HL-60 (cell line): ENCODE measurements around the gene EMP2.

Experiments used
- DNase-seq, 2 experiments: peaks; one replicate each; pipeline ENCODE4 v3.0.0-alpha.2; 2010 to 2020; ENCODE audit warnings: low read depth in 1 of 2, low spot score in 1 of 2
- H3K27ac ChIP-seq: fragments of 250-450 bp; sonication (Bioruptor Pico); replicated peaks from 2 replicates; pipeline ENCODE4 v1.5.1; 2020; ENCODE audit warnings: mild to moderate bottlenecking, moderate library complexity
- H3K27me3 ChIP-seq: fragments of 250-450 bp; sonication (Bioruptor Pico); 2 replicates; pipeline ENCODE4 v1.5.1; 2021; ENCODE audit warnings: mild to moderate bottlenecking, moderate library complexity; ENCODE audit not compliant: insufficient read depth, poor library complexity, severe bottlenecking
- H3K4me3 ChIP-seq: replicated peaks from 2 replicates; pipeline ENCODE4 v1.5.1; 2011; ENCODE audit warnings: mild to moderate bottlenecking, control low read depth, low read length; ENCODE audit not compliant: insufficient read depth
- GABPA ChIP-seq: IDR thresholded peaks from 2 replicates; pipeline ENCODE4 v1.6.1; 2012; ENCODE audit warnings: low read depth
- POLR2AphosphoS5 ChIP-seq: IDR thresholded peaks from 2 replicates; pipeline ENCODE4 v1.6.1; 2012; ENCODE audit warnings: low read depth
- SPI1 ChIP-seq: IDR thresholded peaks from 2 replicates; pipeline ENCODE4 v1.6.1; 2012; ENCODE audit warnings: low read depth, mild to moderate bottlenecking, borderline replicate concordance
- TF ChIP-seq, protein P1 (sequence below): IDR thresholded peaks from 2 replicates; pipeline ENCODE4 v1.6.1; 2012; ENCODE audit warnings: low read depth; ENCODE audit not compliant: insufficient replicate concordance
- TF ChIP-seq, protein P2 (sequence below): IDR thresholded peaks from one replicate; pipeline ENCODE4 v1.5.1; 2011; ENCODE audit warnings: low read length, control low read depth, inconsistent platforms; ENCODE audit not compliant: insufficient read depth

The EMP2 gene

DNA sequence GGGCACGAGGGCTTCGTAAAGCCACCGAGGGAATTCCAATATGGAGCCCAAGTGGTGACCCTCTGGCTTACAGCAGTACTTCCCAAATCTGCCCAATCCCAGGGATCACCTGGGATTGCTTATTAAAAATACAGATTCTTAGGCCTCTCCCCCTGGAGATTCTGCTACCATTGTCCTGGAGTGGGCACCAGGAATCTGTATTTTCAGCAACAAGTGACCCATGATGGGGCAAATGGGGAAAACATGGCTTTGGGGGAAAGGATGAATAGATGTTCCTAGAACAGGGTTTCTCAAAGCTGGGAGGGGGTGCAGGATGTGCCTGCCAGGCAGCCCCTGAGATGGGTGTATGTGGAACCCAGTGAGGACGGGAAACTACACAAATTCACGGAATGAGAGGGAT is 40.6 kb downstream of the EMP2 start:
- no peak for DNase-seq
- Histone ChIP-seq H3K27ac (no peak overlapping the region), H3K4me3 (no peak overlapping the region), H3K27me3 (no peaks in the 10 kb centered on the region)
- TF ChIP-seq GABPA, result no peak
- TF ChIP-seq, protein P1, sequence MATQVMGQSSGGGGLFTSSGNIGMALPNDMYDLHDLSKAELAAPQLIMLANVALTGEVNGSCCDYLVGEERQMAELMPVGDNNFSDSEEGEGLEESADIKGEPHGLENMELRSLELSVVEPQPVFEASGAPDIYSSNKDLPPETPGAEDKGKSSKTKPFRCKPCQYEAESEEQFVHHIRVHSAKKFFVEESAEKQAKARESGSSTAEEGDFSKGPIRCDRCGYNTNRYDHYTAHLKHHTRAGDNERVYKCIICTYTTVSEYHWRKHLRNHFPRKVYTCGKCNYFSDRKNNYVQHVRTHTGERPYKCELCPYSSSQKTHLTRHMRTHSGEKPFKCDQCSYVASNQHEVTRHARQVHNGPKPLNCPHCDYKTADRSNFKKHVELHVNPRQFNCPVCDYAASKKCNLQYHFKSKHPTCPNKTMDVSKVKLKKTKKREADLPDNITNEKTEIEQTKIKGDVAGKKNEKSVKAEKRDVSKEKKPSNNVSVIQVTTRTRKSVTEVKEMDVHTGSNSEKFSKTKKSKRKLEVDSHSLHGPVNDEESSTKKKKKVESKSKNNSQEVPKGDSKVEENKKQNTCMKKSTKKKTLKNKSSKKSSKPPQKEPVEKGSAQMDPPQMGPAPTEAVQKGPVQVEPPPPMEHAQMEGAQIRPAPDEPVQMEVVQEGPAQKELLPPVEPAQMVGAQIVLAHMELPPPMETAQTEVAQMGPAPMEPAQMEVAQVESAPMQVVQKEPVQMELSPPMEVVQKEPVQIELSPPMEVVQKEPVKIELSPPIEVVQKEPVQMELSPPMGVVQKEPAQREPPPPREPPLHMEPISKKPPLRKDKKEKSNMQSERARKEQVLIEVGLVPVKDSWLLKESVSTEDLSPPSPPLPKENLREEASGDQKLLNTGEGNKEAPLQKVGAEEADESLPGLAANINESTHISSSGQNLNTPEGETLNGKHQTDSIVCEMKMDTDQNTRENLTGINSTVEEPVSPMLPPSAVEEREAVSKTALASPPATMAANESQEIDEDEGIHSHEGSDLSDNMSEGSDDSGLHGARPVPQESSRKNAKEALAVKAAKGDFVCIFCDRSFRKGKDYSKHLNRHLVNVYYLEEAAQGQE, result no peak
- TF ChIP-seq, protein P2, sequence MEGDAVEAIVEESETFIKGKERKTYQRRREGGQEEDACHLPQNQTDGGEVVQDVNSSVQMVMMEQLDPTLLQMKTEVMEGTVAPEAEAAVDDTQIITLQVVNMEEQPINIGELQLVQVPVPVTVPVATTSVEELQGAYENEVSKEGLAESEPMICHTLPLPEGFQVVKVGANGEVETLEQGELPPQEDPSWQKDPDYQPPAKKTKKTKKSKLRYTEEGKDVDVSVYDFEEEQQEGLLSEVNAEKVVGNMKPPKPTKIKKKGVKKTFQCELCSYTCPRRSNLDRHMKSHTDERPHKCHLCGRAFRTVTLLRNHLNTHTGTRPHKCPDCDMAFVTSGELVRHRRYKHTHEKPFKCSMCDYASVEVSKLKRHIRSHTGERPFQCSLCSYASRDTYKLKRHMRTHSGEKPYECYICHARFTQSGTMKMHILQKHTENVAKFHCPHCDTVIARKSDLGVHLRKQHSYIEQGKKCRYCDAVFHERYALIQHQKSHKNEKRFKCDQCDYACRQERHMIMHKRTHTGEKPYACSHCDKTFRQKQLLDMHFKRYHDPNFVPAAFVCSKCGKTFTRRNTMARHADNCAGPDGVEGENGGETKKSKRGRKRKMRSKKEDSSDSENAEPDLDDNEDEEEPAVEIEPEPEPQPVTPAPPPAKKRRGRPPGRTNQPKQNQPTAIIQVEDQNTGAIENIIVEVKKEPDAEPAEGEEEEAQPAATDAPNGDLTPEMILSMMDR, result no peak
- TF ChIP-seq SPI1, result no peak
- no peak for TF ChIP-seq POLR2AphosphoS5

DNA sequence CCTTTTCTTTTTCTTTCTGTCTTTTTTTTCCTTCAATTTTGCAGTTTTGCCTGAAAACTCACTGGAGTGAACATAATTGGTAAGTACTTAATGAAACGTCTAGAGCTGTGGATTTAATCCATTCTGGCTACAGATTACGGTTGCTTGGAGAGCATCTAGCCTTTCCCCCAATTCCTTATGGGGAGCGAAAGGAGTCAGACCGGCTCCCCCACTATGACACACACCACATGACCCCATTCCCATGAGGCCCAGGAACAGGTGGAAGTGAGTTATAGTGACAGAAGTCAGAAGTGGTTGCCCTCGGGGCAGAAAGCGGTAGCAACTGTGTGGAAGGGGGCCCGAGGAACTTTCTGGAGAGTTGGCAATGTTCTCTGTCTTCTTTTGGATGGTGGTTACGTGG is 41.2 kb downstream of the EMP2 start:
- TF ChIP-seq, protein P2, result no peak
- no peak for TF ChIP-seq GABPA
- no peaks in the 10 kb centered on the region for H3K27me3 ChIP-seq
- H3K27ac ChIP-seq, result no peak overlapping the region
- no peak overlapping the region for H3K4me3 ChIP-seq
- no peak for DNase-seq

DNA sequence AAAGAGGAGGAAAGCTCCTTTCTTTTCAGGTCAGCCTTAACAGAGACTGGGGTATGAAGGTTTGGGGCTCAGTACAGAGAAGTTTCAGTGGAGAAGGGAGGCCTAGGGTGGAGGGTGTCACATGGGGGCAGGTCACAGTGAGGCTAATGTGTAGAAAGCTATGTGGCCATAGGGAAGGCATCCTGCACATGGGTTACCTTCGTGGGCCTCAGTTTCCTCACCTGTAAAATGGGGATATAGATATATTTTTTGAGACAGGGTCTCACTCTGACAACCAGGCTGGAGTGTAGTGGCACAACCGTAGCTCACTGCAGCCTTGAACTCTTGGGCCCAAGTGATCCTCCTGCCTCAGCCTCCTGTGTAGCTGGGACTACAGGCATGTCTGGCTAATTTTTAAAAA is 41.8 kb downstream of the EMP2 start:
- H3K27me3 ChIP-seq, result no peaks in the 10 kb centered on the region
- H3K27ac ChIP-seq, result no peak overlapping the region
- no peak for DNase-seq
- TF ChIP-seq, protein P1, result no peak
- TF ChIP-seq SPI1 (no peak), POLR2AphosphoS5 (no peak), GABPA (no peak)
- TF ChIP-seq, protein P2, result no peak
- no peak overlapping the region for H3K4me3 ChIP-seq

DNA sequence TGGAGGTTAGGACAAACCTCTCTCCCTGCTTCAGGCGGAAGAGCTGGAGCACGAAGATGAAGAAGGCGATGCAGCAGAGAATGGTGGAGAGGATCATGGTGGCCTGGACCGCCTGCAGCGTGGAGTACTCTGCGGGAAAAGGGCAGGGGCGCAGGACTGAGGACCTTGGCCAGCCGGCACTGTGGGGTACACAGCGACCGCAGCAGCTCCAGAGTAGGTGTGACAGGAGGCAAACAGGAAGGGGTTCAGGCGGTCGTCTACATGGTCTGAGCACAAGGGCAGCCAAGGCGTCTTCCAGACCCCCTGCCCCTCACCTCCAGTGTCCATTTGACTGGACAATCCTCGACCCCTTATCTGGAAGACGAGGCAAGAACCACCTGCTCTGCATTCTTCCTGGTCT is 42.5 kb downstream of the EMP2 start:
- Histone ChIP-seq H3K27me3 (no peaks in the 10 kb centered on the region), H3K27ac (no peak overlapping the region), H3K4me3 (no peak overlapping the region)
- no peak for DNase-seq
- no peak for TF ChIP-seq GABPA
- TF ChIP-seq, protein P1, result no peak
- TF ChIP-seq SPI1, result no peak
- TF ChIP-seq, protein P2, result no peak
- no peak for TF ChIP-seq POLR2AphosphoS5
